OCI-LY7 (cell line): Measurements from ENCODE around the gene DPT.

ENCODE experiments used
- CTCF ChIP-seq: fragments of 200-600 bp; sonication (generic); conservative IDR thresholded peaks from 2 replicates; pipeline ENCODE4 v1.5.1; 2014; ENCODE audit warnings: mild to moderate bottlenecking, antibody characterized with exemption, low read length, moderate library complexity, mixed read lengths
- EZH2phosphoT487 ChIP-seq: fragments of 200-600 bp; sonication (generic); IDR thresholded peaks from 2 replicates; pipeline ENCODE4 v1.6.1; 2018; ENCODE audit warnings: low read depth, borderline replicate concordance, mild to moderate bottlenecking, mixed run types, antibody characterized with exemption, low read length, moderate library complexity, mixed read lengths

- TF ChIP-seq CTCF (no peak), EZH2phosphoT487 (no peak)
Observed at GRCh38 chr1:168672278-168672677, 56.7 kb downstream of the DPT start.
